HG03521 (cell line): ENCODE data around the gene PTPRC.

Source experiments
- ATAC-seq: cut with Tn5 transposase; IDR thresholded peaks from one replicate; pipeline ENCODE4 v1.9.1; 2021; ENCODE audit warnings: mild to moderate bottlenecking, moderate library complexity; ENCODE audit not compliant: unreplicated experiment

Gene PTPRC

GRCh38 chr1:198700016-198700392 is 61.2 kb downstream of the PTPRC start:
- ATAC-seq: no peak

GRCh38 chr1:198700396-198700795 is 61.6 kb downstream of the PTPRC start:
- ATAC-seq: no peak

DNA sequence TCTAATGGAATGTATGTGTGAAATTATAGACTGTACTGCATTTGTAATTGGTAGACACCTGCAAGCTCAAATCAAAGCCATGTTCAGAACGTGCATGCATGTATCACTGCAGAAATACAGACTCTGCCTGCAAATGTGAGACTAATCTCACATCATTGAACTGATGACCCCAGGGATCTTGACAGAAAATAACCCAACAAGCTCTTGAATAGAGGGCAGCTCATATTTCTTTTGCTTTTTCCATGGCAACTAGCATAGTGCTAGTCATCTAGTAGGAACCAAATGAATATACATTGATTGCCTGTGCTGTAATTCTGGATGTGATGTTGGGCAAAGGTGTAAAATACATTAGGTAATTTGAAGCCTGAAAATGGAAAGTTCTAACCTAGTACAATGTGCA is 62.4 kb downstream of the PTPRC start:
- no peak for ATAC-seq

DNA sequence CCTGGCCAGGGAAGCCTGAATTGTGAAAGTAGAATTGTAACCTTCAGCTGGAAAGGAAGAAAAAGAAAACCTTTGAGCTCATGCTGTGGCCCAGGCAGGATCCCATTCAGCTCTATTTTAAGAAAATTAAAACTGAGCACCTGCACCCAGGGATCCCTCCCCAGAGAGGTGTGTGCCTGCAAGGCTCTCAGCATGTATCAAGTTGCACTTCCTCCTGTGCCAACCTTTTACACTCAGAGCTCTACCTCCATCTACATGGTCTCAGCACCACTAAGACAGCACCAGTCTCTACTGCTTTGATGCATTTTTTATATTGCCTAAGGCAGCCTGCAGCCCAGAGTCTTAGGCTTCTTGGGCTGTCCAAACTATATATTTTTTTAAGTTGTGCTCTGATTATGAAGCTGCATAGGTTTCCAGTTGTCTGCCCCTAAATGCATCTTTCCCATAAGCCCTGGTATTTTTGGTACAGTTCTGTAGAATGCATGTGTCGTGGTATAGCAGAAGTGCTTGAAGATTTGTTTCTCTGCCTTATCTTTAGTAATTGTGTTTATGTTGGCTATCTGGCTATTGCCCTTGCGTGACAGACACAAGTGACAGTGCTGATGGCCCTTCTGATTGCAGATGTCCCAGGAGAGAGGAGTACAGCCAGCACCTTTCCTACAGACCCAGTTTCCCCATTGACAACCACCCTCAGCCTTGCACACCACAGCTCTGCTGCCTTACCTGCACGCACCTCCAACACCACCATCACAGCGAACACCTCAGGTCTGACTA is 63.1 kb downstream of the PTPRC start:
- no peak for ATAC-seq

GRCh38 chr1:198708761-198709525 is 70.1 kb downstream of the PTPRC start:
- ATAC-seq: no peak

GRCh38 chr1:198711837-198712236 is 73.0 kb downstream of the PTPRC start:
- ATAC-seq: no peak

DNA sequence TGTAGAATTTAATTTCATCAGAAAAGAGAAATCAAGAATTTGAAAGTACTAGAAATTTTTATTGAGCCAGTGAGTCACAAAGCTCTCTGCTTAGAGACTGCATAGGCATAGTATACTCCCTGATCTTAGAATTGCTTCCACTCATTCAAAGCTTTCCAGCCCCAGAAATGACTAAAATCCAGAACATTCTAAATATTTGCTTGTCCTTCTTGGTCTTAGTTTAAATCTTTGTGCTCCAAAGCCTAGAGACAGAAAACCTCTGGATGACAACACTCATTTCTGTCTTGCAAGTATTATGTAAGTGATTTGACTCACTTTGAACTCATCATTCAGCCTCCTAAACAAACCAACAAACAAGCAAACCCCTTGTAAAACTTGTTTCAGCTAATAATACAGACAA is 74.2 kb downstream of the PTPRC start:
- ATAC-seq: no peak

- no peak for ATAC-seq
Observed at GRCh38 chr1:198714271-198714670, 75.4 kb downstream of the PTPRC start.

DNA sequence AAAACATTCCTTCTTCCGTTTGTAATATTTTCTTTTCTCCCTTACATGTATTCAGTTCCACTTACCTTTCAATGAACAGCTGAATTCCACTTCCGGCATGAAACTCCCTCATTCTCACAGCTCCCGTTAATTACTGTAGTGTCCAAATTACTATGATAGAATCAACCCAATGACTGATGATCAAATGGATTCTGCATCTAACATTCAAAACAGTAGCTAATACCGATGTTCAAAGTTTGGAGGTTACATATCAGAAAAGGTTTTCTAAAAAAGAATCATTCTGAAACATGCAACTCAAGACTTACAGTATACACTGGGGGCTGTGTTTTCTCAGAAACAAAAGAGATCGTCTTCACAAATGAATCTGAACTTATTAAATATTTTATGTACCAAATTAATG is 77.2 kb downstream of the PTPRC start:
- ATAC-seq: no peak

- no peak for ATAC-seq
Observed at GRCh38 chr1:198717510-198717909, 78.7 kb downstream of the PTPRC start.

DNA sequence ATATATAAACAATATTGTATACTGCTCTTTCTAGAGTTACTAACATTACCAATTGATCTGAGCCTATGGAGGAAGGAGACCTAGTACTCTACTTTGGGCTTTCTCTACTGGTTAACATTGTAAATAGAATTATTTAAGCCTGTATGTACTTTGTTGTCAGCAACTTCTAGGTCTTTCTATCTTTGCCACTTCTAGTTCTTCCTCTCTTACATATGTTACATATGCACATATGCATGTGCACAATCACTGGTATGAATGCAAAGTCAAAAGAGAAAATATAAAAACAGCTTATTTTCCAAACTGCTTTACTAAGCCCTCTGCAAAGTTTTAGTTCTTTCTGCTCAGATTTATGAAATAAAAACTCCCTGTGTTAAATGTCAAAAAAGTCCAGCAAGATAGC is 84.3 kb downstream of the PTPRC start:
- ATAC-seq: no peak

DNA sequence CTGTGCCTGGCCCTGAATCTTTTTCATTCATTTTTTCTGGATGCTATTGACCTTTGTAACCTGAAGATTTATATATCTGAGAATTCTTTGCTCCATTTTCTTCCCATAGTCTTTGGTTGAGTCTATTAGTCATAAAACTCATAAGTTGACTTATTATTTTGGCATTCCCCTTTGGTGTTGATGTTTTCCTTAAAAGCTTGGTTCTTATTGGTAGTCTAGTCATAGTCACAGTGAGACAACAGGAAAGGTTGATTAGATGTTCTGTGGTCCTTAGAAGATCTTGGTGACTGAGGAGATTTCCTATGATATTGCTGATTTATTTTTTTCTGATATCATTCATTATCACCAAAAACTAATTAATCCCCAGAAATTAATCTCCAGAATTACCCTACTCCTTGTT is 86.2 kb downstream of the PTPRC start:
- no peak for ATAC-seq

GRCh38 chr1:198726455-198726854 is 87.6 kb downstream of the PTPRC start:
- no peak for ATAC-seq

DNA sequence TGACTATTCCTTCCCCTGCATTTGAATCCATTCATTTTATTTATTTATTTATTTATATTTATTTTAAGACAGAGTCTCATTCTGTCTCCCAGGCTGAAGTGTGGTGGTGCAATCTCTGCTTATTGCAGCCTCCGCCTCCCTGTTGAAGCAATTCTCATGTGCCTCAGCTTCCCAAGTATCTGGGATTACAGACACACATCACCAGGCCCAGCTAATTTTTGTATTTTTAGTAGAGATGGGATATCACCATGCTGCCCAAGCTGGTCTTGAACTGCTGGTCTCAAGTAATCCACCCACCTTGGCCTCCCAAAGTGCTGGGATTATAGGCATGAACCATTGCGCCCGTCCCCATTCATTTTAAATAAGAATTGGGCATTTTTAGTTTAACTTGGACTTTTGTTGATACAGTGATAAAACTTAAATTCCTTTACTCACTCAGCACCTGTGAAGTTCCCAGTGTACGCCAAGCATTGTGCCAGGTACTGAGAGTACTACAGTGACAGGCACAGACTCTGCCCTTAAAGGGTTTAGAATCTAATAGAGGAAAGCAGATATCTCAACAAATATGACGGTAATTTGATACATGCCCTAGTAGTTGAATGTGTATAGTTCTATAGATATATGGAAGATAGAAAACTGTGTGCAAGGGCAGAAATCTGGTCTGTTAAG is 90.5 kb downstream of the PTPRC start:
- no peak for ATAC-seq

GRCh38 chr1:198730952-198731351 is 92.1 kb downstream of the PTPRC start:
- ATAC-seq: no peak

- peak; percentile 83 for ATAC-seq
Observed at GRCh38 chr1:198734323-198735008, 95.6 kb downstream of the PTPRC start.

DNA sequence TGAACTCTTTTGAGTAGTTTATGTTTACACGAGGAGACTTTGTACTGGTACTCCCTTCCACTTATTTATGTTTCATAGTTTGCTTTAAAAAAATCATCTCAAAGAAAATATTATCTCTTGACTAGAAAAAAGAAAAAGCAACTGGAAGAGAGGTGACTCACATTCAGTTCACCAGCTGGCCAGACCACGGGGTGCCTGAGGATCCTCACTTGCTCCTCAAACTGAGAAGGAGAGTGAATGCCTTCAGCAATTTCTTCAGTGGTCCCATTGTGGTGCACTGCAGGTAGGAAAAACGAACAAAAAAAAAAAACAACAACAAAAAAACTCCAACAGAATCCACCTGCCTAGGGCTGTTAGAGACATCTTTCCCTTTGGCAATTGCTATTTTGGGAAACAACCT is 102.9 kb downstream of the PTPRC start:
- ATAC-seq: no peak

DNA sequence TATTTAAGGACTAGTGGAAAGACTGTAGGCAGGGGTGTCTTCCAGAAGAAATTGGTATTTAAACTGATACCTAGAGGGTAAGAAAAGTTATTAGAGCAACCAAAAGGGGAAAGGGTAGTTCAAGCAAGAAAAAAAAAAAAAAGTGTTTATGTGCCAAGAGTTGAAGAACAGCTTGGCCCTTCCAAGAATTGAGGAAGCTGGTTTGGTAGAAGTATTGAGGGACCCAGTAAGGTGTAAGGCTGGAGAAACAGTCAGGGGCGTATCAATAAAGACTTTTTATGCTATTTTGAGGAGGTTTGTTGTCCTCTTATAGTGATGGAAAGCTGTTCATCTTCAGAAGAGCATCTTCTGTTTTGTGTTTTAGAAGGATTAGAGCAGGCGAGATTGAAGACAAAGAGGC is 108.3 kb downstream of the PTPRC start:
- ATAC-seq: no peak

DNA sequence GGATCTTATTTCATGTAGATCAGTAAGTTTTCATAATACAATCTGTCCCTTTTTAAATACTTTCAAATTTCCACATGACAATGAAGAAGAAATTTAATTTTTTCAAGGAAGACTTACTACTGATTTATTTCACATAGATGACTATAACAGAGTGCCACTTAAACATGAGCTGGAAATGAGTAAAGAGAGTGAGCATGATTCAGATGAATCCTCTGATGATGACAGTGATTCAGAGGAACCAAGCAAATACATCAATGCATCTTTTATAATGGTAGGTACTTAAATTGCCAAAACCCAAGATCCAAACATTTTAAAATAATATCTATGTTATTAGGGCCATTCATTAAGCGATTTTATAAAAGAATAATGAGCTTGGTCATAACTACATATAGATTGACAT is 110.4 kb downstream of the PTPRC start:
- ATAC-seq: no peak

DNA sequence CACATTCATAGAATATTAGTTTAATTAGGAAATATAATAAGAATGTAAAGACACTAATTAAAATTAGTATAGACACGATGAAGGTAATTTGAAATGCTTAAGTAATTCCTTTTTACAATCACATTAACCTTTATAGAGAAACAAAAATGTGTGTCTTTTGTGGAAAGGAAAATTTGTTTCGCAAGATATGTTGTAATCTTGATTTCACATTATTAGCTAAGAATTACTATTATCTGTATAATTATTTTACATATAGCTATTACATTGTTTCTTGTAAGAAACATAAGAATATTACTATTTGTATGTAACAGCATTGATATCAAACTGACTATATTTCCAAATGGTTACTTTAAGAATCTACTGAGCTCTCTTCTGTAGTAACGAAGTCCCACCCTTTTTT is 111.2 kb downstream of the PTPRC start:
- ATAC-seq: no peak

DNA sequence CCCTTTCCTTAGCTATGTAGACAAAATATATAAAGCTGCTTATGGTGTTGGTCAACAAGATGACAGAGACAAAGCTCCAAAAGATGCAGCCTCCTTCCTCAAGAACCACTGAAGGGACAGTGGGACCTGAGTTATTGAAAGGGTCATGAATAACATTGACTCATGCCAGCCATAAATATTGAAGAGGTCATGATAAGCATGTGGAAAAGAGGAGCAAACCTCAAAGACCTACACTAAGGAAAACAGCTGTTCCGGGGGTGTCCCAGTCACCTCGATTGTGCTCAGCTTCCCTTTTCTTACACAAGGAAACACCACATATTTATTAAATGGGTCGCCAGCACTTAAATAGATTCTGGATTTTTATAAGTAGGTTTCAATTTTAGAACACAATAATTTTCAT is 112.9 kb downstream of the PTPRC start:
- ATAC-seq: no peak
